HepG2 (cell line): ENCODE measurements around the gene C3orf52. TPM values are rescaled to one million over a fixed set of nuclear protein-coding genes. Genes with fewer than 3 reads are reported as not detected.

Experiments
- ATAC-seq: fragments of 200-7000 bp; cut with Tn5 transposase; 3 replicates; pipeline ENCODE4 v1.9.1; 2020; ENCODE audit warnings: mild to moderate bottlenecking, moderate library complexity
- Bru-seq: library from RNA; stranded (reverse); fragments of 400-500 nt; gene quantifications from one replicate; lab custom pipeline; 2021; lab: Mats Ljungman, UMichigan
- BruChase-seq, 2 experiments: library from RNA; stranded (reverse); fragments of 400-500 nt; gene quantifications; one replicate each; lab custom pipeline; 2021; lab: Mats Ljungman, UMichigan
- BruUV-seq: library from RNA; stranded (reverse); fragments of 400-500 nt; replicated peaks from 2 replicates; lab custom pipeline; 2021; lab: Mats Ljungman, UMichigan
- CTCF ChIA-PET: fragments of 300-600 bp; formaldehyde crosslinking; extraction: SDS; loops from one replicate; lab custom pipeline; 2021; ENCODE audit warnings: low total read pairs, inconsistent platforms, low intra/inter-chr PET ratio; lab: Yijun Ruan, JAX
- POLR2A ChIA-PET: fragments of 350-600 bp; sonication (Branson Sonifier 250); formaldehyde crosslinking; loops from one replicate; lab custom pipeline; 2020; ENCODE audit warnings: antibody characterized with exemption, inconsistent platforms; lab: Yijun Ruan, JAX
- DNase-seq: peaks from one replicate; pipeline ENCODE4 v3.0.0-alpha.2; 2015; ENCODE audit warnings: low spot score
- FAIRE-seq: peaks from 3 replicates; lab custom pipeline; 2011; peaks lifted over from hg19 to GRCh38; lab: Jason Lieb, UNC
- H2AFZ ChIP-seq: one replicate; pipeline ENCODE4 v1.6.1; 2011; ENCODE audit warnings: low read length, inconsistent platforms
- H3K27ac ChIP-seq: fragments of 300-600 bp; 3 replicates; pipeline ENCODE4 v1.8.0; 2011; ENCODE audit warnings: mixed run types, mild to moderate bottlenecking, mixed read lengths, low read length, inconsistent platforms; ENCODE audit not compliant: insufficient read depth; ENCODE audit errors: extremely low read length
- H3K27me3 ChIP-seq, 2 experiments: fragments of 200-600 bp in 1 of 2; 2 replicates in 1 of 2; 3 replicates in 1 of 2; pipeline versions ENCODE4 v1.6.0 to v1.8.0; 2011; ENCODE audit warnings: low read length in 2 of 2, mild to moderate bottlenecking in 2 of 2, moderate library complexity in 2 of 2, inconsistent platforms in 1 of 2; ENCODE audit not compliant: insufficient read depth in 2 of 2, control insufficient read depth in 1 of 2
- H3K36me3 ChIP-seq, 2 experiments: fragments of 200-600 bp in 1 of 2; replicated peaks in 1 of 2; 2 replicates in 1 of 2; 3 replicates in 1 of 2; pipeline versions ENCODE4 v1.5.1 to v1.8.0; 2011; ENCODE audit warnings: low read length in 2 of 2, inconsistent platforms in 1 of 2; ENCODE audit not compliant: insufficient read depth in 2 of 2, control insufficient read depth in 1 of 2
- H3K4me1 ChIP-seq: 2 replicates; pipeline ENCODE4 v1.5.1; 2012; ENCODE audit warnings: low read length, inconsistent platforms; ENCODE audit not compliant: insufficient read depth
- H3K4me2 ChIP-seq: 2 replicates; pipeline ENCODE4 v1.6.0; 2011; ENCODE audit warnings: low read depth, low read length, inconsistent platforms
- H3K4me3 ChIP-seq, 3 experiments: fragments of 200-600 bp in 1 of 3; sonication (generic), shearing (Covaris generic) in 1 of 3; replicated peaks in 1 of 3; 2 replicates each; pipeline ENCODE4 v1.5.1; 2011 to 2016; ENCODE audit warnings: low read length in 3 of 3, inconsistent platforms in 2 of 3, low read depth in 2 of 3, mild to moderate bottlenecking in 2 of 3, control low read depth in 1 of 3, mixed read lengths in 1 of 3; ENCODE audit not compliant: insufficient read depth in 1 of 3
- H3K79me2 ChIP-seq: one replicate; pipeline ENCODE4 v1.6.1; 2011; ENCODE audit warnings: low read length, inconsistent platforms; ENCODE audit not compliant: insufficient read depth
- H3K9ac ChIP-seq: 2 replicates; pipeline ENCODE4 v1.6.0; 2011; ENCODE audit warnings: mild to moderate bottlenecking, low read depth, low read length, inconsistent platforms; ENCODE audit not compliant: insufficient read depth
- H3K9me3 ChIP-seq: 2 replicates; pipeline ENCODE4 v1.5.1; 2012; ENCODE audit warnings: mild to moderate bottlenecking, low read length
- H4K20me1 ChIP-seq: 2 replicates; pipeline ENCODE4 v1.6.0; 2011; ENCODE audit warnings: inconsistent platforms, mild to moderate bottlenecking, low read length, moderate library complexity; ENCODE audit not compliant: insufficient read depth
- ATF7-NPFF ChIP-seq: sonication (generic); formaldehyde crosslinking; IDR thresholded peaks from 2 replicates; pipeline ENCODE4 v1.8.1; 2023; ENCODE audit warnings: mild to moderate bottlenecking, low read depth, missing genetic modification reagents, moderate library complexity
- PHF8 ChIP-seq: sonication (generic); formaldehyde crosslinking; IDR thresholded peaks from 2 replicates; pipeline ENCODE4 v1.5.0; 2020; ENCODE audit warnings: missing genetic modification reagents
- SMARCE1 ChIP-seq: fragments of 450-650 bp; IDR thresholded peaks from 2 replicates; pipeline ENCODE4 v1.6.1; 2017; ENCODE audit warnings: borderline replicate concordance
- SYNCRIP ChIP-seq: fragments of 200-400 bp; formaldehyde crosslinking; IDR thresholded peaks from 2 replicates; pipeline ENCODE4 v1.6.1; 2018; ENCODE audit warnings: mild to moderate bottlenecking, low read depth, low read length; ENCODE audit not compliant: insufficient read depth
- THYN1 ChIP-seq: sonication (generic); formaldehyde crosslinking; IDR thresholded peaks from 2 replicates; pipeline ENCODE4 v1.8.1; 2023; ENCODE audit warnings: low read depth, mild to moderate bottlenecking, moderate library complexity, missing genetic modification reagents, borderline replicate concordance
- ZNF3 ChIP-seq: IDR thresholded peaks from 2 replicates; pipeline ENCODE4 v1.7.0; 2017; ENCODE audit warnings: inconsistent platforms
- ZNF446 ChIP-seq: sonication (generic); formaldehyde crosslinking; IDR thresholded peaks from 2 replicates; pipeline ENCODE4 v1.5.0; 2020; ENCODE audit warnings: mild to moderate bottlenecking, missing genetic modification reagents
- ZNF562 ChIP-seq: sonication (generic); formaldehyde crosslinking; IDR thresholded peaks from 2 replicates; pipeline ENCODE4 v1.8.0; 2022; ENCODE audit warnings: missing genetic modification reagents, borderline replicate concordance
- ZNF83 ChIP-seq: sonication (generic); formaldehyde crosslinking; IDR thresholded peaks from 2 replicates; pipeline ENCODE4 v1.4.0; 2020; ENCODE audit warnings: missing genetic modification reagents, mild to moderate bottlenecking, borderline replicate concordance
- WGBS: methylation state at CpG from one replicate; pipeline ENCODE4 v1.1.6; 2017; ENCODE audit warnings: low lambda C conversion rate; 5-methylcytosine and 5-hydroxymethylcytosine counted together
- in situ Hi-C: cut with HindIII; loops from 2 replicates; pipeline ENCODE4 v1.10.0; 2017; ENCODE audit warnings: low pct_unique_long_range_greater_than_20kb; ENCODE audit not compliant: extremely low pct_ligation_motif_present
- intact Hi-C: fragments of 100-400 bp; cut with micrococcal nuclease; formaldehyde crosslinking; loops from one replicate; pipeline ENCODE4 v1.10.0; 2022; ENCODE audit not compliant: unreplicated experiment
- long read RNA-seq, 2 experiments: library from RNA in 1 of 2; library from polyadenylated mRNA in 1 of 2; stranded (forward) in 1 of 2; unstranded in 1 of 2; transcript quantifications; one replicate each; pipeline ENCODE4 v2.0.0, GENCODE V29; 2019 to 2022
- polyA minus RNA-seq, 3 experiments: library from RNA; depleted of rRNA, polyadenylated mRNA; stranded (reverse); fragments of >200 nt; gene quantifications; 2 replicates each; pipeline ENCODE4 v1.2.3, GENCODE V29; 2011; ENCODE audit warnings: low replicate concordance in 1 of 3
- polyA plus RNA-seq, 8 experiments: library from polyadenylated mRNA; depleted of rRNA in 3 of 8; stranded (reverse) in 7 of 8; unstranded in 1 of 8; fragments of >200 nt; fragmentation: Illumina TruSeq in 4 of 8; extraction: Trizol in 4 of 8; gene quantifications; 2 replicates each; pipeline versions ENCODE4 v1.2.1 to v1.2.3, GENCODE V29; 2011 to 2016; ENCODE audit warnings: low read depth in 4 of 8, missing spikeins in 1 of 8, mixed read lengths in 1 of 8; ENCODE audit not compliant: insufficient read depth in 1 of 8
- total RNA-seq, 5 experiments: library from RNA; depleted of rRNA; stranded (reverse); fragments of >200 nt; fragmentation: Illumina TruSeq; extraction: Trizol; gene quantifications; 2 replicates each; pipeline ENCODE4 v1.2.3, GENCODE V29; 2016; ENCODE audit warnings: low read depth in 1 of 5
- TF ChIP-seq, protein P1 (sequence below): sonication (generic); formaldehyde crosslinking; conservative IDR thresholded peaks from 2 replicates; pipeline ENCODE4 v1.8.1; 2023; ENCODE audit warnings: missing genetic modification reagents
- TF ChIP-seq, protein P2 (sequence below): sonication (generic); formaldehyde crosslinking; IDR thresholded peaks from 2 replicates; pipeline ENCODE4 v1.4.0; 2020; ENCODE audit warnings: missing genetic modification reagents

Gene C3orf52, protein sequence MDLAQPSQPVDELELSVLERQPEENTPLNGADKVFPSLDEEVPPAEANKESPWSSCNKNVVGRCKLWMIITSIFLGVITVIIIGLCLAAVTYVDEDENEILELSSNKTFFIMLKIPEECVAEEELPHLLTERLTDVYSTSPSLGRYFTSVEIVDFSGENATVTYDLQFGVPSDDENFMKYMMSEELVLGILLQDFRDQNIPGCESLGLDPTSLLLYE
- total RNA-seq (2016; rRNA removed; fragmentation: Illumina TruSeq; extraction: Trizol): 1.0 and 1.2 TPM in 2 replicates
- 0.18 and 0.30 TPM in 2 replicates for total RNA-seq (2016; cell fraction: cytosol; rRNA removed; fragmentation: Illumina TruSeq; extraction: Trizol; ENCODE audit: low read depth)
- total RNA-seq (2016; cell fraction: insoluble cytoplasmic fraction; rRNA removed; fragmentation: Illumina TruSeq; extraction: Trizol): 0.70 and 1.1 TPM in 2 replicates
- total RNA-seq (2016; cell fraction: membrane; rRNA removed; fragmentation: Illumina TruSeq; extraction: Trizol): 0.55 and 0.62 TPM in 2 replicates
- total RNA-seq (2016; cell fraction: nucleus; rRNA removed; fragmentation: Illumina TruSeq; extraction: Trizol): 1.5 and 1.6 TPM in 2 replicates
- polyA plus RNA-seq (2011; rRNA removed): 0.79 and 1.1 TPM in 2 replicates
- polyA plus RNA-seq (2011; cell fraction: cytosol; rRNA removed): 0.51 and 0.91 TPM in 2 replicates
- polyA plus RNA-seq (2011; cell fraction: nucleus; rRNA removed): 1.0 and 2.3 TPM in 2 replicates
- 0.16 and 0.49 TPM in 2 replicates for polyA plus RNA-seq (2012)
- polyA plus RNA-seq (2016; cell fraction: cytosol; fragmentation: Illumina TruSeq; extraction: Trizol; ENCODE audit: low read depth): 0.14 and 0.20 TPM in 2 replicates
- 0.41 and 0.96 TPM in 2 replicates for polyA plus RNA-seq (2016; cell fraction: insoluble cytoplasmic fraction; fragmentation: Illumina TruSeq; extraction: Trizol; ENCODE audit: low read depth)
- polyA plus RNA-seq (2016; cell fraction: membrane; fragmentation: Illumina TruSeq; extraction: Trizol; ENCODE audit: low read depth): 0.31 and 0.32 TPM in 2 replicates
- polyA plus RNA-seq (2016; cell fraction: nucleus; fragmentation: Illumina TruSeq; extraction: Trizol; ENCODE audit: insufficient read depth, low read depth): 1.1 and 1.3 TPM in 2 replicates
- 0.28 and 8.6 TPM in 2 replicates for polyA minus RNA-seq (2011; rRNA and poly(A)+ RNA removed; ENCODE audit: low replicate concordance)
- polyA minus RNA-seq (2011; cell fraction: cytosol; rRNA and poly(A)+ RNA removed): 0.40 and 0.97 TPM in 2 replicates
- 4.0 and 5.2 TPM in 2 replicates for polyA minus RNA-seq (2011; cell fraction: nucleus; rRNA and poly(A)+ RNA removed)
- Bru-seq, nascent RNA: percentile 44 among the genes with signal in this experiment
- percentile 45 among the genes with signal in this experiment for BruChase-seq, experiment 1, labeled RNA remaining after a 6-hour chase
- percentile 45 among the genes with signal in this experiment for BruChase-seq, experiment 2, labeled RNA remaining after a 2-hour chase
- long read RNA-seq, experiment 1, partial matches to known transcripts: 1 of 2 reads
- long read RNA-seq, experiment 1, other reads (novel, unspliced or antisense): 0 of 2 reads
- long read RNA-seq, experiment 2, partial matches to known transcripts: 0 of 4 reads
- long read RNA-seq, experiment 2, other reads (novel, unspliced or antisense): 0 of 4 reads

DNA sequence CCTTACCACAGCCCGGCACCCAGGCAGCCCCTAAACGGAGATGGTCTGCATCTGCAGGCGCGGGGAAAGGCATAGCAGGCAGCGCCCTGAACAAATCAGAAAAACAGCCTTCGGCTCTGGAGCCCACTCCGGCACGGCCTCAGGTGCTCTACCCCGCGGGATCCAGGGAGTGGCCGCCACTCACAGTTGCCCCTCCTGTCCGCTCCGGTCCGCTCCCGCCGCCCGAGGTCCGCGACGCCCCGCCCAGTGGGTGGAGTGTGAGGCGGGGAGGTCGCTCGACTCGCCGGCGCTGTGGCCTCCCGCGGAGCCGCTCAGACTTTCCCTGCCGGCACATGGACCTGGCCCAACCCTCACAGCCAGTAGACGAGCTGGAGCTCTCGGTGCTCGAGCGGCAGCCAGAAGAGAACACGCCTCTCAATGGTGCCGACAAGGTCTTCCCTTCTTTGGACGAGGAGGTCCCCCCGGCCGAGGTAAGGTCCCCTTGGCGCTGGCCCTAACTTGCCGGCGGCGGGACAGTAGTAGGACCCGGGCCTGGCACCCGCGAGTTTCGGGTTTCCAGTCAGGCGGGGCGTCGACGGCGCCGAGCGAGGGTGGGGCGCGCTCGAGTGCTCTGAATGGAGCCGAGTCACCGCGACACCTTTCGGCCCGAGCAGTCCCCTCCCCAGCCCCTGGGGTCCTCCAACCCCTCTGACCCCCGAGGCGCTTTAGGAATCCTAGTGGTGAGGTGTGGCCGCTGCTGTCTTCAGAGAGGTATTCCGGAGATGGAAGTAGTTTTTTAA, at the start of gene C3orf52:
C3orf52 (plus strand) TSS at position 314 of the 779 bp plus-strand sequence; CDS start at position 333, 19 bp downstream.
- H3K27me3 ChIP-seq: no peaks in the 10 kb centered on the region; a peak in 2 of 5 replicates
- H3K4me3 ChIP-seq: peak within 1 kb of the TSS; percentile 11 to 64 (median 47); a peak in 5 of 6 replicates
- H3K9me3 ChIP-seq: no peaks in the 10 kb centered on the region
- ChIA-PET POLR2A (interaction anchor here (1.0 kb wide), 1 partner anchor 11 kb away, joined by 3 read pairs; no protein-coding TSS in a partner anchor), CTCF (no interaction called here)
- 51% methylated on average over 6 of the region's 67 CpGs for WGBS
- no peaks in the 10 kb centered on the region for H3K36me3 ChIP-seq
- H3K4me1 ChIP-seq: peaks cover 39% of the 10 kb centered on the region
- intact Hi-C loops: loop anchor here (1.0 kb wide), 1 partner anchor 43 kb away; no protein-coding TSS in a partner anchor
- no peak within 1 kb of the TSS for H3K9ac ChIP-seq
- no TSS peak for BruUV-seq
- no peaks in the 10 kb centered on the region for H3K79me2 ChIP-seq
- H3K27ac ChIP-seq: no peak within 1 kb of the TSS
- H3K4me2 ChIP-seq: peak within 1 kb of the TSS; percentile 68
- FAIRE-seq (no peak), DNase-seq (peak; percentile 56), ATAC-seq (peak; percentile 97)
- in situ Hi-C loops: no loop called here
- H4K20me1 ChIP-seq: no peaks in the 10 kb centered on the region
- no peak within 1 kb of the TSS for H2AFZ ChIP-seq
- TF ChIP-seq PHF8 (CRISPR knock-in tag) (peak; percentile 52), ZNF562 (peak; percentile 63; the same call in 1 of the 2 replicates), SMARCE1 (no peak), ZNF83 (no peak), THYN1 (CRISPR knock-in tag) (0 out of 2 replicates have a peak, but pooled peaks have one; percentile 18), ZNF3 (CRISPR knock-in tag) (no peak), ZNF446 (CRISPR knock-in tag) (peak; percentile 43; the same call in 1 of the 2 replicates), SYNCRIP (no peak), ATF7-NPFF (CRISPR knock-in tag) (peak; percentile 92)
- TF ChIP-seq, protein P1, sequence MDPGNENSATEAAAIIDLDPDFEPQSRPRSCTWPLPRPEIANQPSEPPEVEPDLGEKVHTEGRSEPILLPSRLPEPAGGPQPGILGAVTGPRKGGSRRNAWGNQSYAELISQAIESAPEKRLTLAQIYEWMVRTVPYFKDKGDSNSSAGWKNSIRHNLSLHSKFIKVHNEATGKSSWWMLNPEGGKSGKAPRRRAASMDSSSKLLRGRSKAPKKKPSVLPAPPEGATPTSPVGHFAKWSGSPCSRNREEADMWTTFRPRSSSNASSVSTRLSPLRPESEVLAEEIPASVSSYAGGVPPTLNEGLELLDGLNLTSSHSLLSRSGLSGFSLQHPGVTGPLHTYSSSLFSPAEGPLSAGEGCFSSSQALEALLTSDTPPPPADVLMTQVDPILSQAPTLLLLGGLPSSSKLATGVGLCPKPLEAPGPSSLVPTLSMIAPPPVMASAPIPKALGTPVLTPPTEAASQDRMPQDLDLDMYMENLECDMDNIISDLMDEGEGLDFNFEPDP (CRISPR knock-in tag): 0 out of 2 replicates have a peak, but pooled peaks have one; percentile 23
- TF ChIP-seq, protein P2, sequence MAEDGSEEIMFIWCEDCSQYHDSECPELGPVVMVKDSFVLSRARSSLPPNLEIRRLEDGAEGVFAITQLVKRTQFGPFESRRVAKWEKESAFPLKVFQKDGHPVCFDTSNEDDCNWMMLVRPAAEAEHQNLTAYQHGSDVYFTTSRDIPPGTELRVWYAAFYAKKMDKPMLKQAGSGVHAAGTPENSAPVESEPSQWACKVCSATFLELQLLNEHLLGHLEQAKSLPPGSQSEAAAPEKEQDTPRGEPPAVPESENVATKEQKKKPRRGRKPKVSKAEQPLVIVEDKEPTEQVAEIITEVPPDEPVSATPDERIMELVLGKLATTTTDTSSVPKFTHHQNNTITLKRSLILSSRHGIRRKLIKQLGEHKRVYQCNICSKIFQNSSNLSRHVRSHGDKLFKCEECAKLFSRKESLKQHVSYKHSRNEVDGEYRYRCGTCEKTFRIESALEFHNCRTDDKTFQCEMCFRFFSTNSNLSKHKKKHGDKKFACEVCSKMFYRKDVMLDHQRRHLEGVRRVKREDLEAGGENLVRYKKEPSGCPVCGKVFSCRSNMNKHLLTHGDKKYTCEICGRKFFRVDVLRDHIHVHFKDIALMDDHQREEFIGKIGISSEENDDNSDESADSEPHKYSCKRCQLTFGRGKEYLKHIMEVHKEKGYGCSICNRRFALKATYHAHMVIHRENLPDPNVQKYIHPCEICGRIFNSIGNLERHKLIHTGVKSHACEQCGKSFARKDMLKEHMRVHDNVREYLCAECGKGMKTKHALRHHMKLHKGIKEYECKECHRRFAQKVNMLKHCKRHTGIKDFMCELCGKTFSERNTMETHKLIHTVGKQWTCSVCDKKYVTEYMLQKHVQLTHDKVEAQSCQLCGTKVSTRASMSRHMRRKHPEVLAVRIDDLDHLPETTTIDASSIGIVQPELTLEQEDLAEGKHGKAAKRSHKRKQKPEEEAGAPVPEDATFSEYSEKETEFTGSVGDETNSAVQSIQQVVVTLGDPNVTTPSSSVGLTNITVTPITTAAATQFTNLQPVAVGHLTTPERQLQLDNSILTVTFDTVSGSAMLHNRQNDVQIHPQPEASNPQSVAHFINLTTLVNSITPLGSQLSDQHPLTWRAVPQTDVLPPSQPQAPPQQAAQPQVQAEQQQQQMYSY (CRISPR knock-in tag): peak; percentile 58; the same call in 1 of the 2 replicates
